T-helper 2 cell (primary cell): Measurements from ENCODE around the gene ACKR4.

Source experiments
- DNase-seq, 5 experiments: peaks; one replicate each; pipeline versions ENCODE4 v3.0.0 to v3.0.0-alpha.2; 2012 to 2022

The ACKR4 gene

GRCh38 chr3:132643366-132643765 is 46.3 kb downstream of the ACKR4 start:
- DNase-seq, result no peak

GRCh38 chr3:132645058-132645457 is 48.0 kb downstream of the ACKR4 start:
- DNase-seq, result no peak

- DNase-seq, result no peak
Observed at GRCh38 chr3:132650153-132650552, 53.1 kb downstream of the ACKR4 start.
